HCT116 (cell line): ENCODE results near the gene CCL8.

Source experiments
- CBX3 ChIP-seq: IDR thresholded peaks from 2 replicates; pipeline ENCODE4 v1.6.1; 2012; ENCODE audit warnings: low read depth
- EZH2 ChIP-seq: fragments of 200-600 bp; sonication (generic); IDR thresholded peaks from 2 replicates; pipeline ENCODE4 v1.6.1; 2017; ENCODE audit warnings: antibody characterized with exemption, mixed run types
- POLR2A ChIP-seq: IDR thresholded peaks from 2 replicates; pipeline ENCODE4 v1.7.0; 2011; ENCODE audit warnings: borderline replicate concordance; ENCODE audit not compliant: insufficient read depth, insufficient read length; ENCODE audit errors: extremely low read depth
- POLR2AphosphoS5 ChIP-seq: IDR thresholded peaks from 2 replicates; pipeline ENCODE4 v1.6.1; 2011; ENCODE audit warnings: mild to moderate bottlenecking, low read depth, low read length, moderate library complexity
- SP1 ChIP-seq: IDR thresholded peaks from 2 replicates; pipeline ENCODE4 v1.6.1; 2012; ENCODE audit warnings: low read depth
- TCF7L2 ChIP-seq: IDR thresholded peaks from 2 replicates; pipeline ENCODE4 v1.7.0; 2011; ENCODE audit warnings: borderline replicate concordance, inconsistent platforms; ENCODE audit not compliant: insufficient read depth, insufficient read length; ENCODE audit errors: extremely low read depth
- ZNF274 ChIP-seq: fragments of 200-500 bp; sonication (Bioruptor generic); IDR thresholded peaks from 2 replicates; pipeline ENCODE4 v1.6.1; 2014; ENCODE audit warnings: mild to moderate bottlenecking, low read depth, low read length, inconsistent platforms
- TF ChIP-seq, protein P1 (sequence below), 3 experiments: fragments of 200-600 bp in 1 of 3; sonication (generic) in 1 of 3; IDR thresholded peaks in 2 of 3; conservative IDR thresholded peaks in 1 of 3; 2 replicates each; pipeline ENCODE4 v1.5.1; 2012 to 2017; ENCODE audit warnings: low read depth in 2 of 3, low read length in 2 of 3, antibody characterized with exemption in 1 of 3, borderline replicate concordance in 1 of 3, control low read depth in 1 of 3, mild to moderate bottlenecking in 1 of 3, mixed read lengths in 1 of 3, mixed run types in 1 of 3, moderate library complexity in 1 of 3; ENCODE audit not compliant: insufficient read depth in 1 of 3
- TF ChIP-seq, protein P2 (sequence below): IDR thresholded peaks from 2 replicates; pipeline ENCODE4 v1.6.1; 2012; ENCODE audit warnings: low read depth
- TF ChIP-seq, protein P3 (sequence below): IDR thresholded peaks from 2 replicates; pipeline ENCODE4 v1.6.1; 2012

DNA sequence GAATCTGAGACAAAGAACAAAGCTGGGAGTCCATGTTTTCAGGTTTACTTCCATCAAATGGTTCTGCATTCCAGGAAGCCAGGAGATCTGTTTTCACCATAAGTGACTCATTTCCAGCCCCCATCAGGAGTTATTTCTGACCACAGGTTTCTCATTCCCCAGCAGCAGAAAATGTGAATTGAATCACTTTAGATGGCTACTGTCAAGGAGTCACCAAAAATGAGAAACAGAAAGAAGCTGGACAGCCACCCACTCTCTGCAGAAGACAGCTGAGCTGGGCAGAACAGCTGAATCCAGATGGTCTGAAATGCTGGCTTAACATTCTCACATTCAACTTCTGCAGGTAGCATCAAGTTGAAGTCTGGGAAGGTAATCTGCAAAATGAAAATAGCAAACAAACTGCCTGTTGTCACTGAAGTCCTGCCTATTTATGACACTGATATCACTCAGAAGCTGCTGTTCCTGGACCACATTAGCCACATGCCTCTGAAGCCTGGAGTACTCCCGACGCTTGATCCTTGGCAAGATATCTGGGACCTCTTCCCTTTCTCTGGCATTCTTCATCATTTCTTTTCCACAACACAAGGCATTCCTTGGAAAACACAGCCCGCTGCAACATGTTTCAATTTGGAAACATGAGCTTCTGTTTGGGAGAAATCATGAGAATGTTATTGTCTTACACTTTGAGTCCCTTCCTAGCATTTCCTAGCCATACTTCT is 18.4 kb upstream of the CCL8 start:
- TF ChIP-seq ZNF274 (no peak), POLR2AphosphoS5 (no peak), CBX3 (no peak), SP1 (no peak), POLR2A (no peak), TCF7L2 (no peak), EZH2 (no peak)
- TF ChIP-seq, protein P1, sequence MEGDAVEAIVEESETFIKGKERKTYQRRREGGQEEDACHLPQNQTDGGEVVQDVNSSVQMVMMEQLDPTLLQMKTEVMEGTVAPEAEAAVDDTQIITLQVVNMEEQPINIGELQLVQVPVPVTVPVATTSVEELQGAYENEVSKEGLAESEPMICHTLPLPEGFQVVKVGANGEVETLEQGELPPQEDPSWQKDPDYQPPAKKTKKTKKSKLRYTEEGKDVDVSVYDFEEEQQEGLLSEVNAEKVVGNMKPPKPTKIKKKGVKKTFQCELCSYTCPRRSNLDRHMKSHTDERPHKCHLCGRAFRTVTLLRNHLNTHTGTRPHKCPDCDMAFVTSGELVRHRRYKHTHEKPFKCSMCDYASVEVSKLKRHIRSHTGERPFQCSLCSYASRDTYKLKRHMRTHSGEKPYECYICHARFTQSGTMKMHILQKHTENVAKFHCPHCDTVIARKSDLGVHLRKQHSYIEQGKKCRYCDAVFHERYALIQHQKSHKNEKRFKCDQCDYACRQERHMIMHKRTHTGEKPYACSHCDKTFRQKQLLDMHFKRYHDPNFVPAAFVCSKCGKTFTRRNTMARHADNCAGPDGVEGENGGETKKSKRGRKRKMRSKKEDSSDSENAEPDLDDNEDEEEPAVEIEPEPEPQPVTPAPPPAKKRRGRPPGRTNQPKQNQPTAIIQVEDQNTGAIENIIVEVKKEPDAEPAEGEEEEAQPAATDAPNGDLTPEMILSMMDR (IDR thresholded peaks at IDR 0.05 in 2 of 3, conservative IDR thresholded peaks at IDR 0.05 in 1 of 3; ENCODE audit: borderline replicate concordance in 1 of 3, insufficient read depth in 1 of 3, low read depth in 2 of 3, low read length in 2 of 3) = no peak
- TF ChIP-seq, protein P2, sequence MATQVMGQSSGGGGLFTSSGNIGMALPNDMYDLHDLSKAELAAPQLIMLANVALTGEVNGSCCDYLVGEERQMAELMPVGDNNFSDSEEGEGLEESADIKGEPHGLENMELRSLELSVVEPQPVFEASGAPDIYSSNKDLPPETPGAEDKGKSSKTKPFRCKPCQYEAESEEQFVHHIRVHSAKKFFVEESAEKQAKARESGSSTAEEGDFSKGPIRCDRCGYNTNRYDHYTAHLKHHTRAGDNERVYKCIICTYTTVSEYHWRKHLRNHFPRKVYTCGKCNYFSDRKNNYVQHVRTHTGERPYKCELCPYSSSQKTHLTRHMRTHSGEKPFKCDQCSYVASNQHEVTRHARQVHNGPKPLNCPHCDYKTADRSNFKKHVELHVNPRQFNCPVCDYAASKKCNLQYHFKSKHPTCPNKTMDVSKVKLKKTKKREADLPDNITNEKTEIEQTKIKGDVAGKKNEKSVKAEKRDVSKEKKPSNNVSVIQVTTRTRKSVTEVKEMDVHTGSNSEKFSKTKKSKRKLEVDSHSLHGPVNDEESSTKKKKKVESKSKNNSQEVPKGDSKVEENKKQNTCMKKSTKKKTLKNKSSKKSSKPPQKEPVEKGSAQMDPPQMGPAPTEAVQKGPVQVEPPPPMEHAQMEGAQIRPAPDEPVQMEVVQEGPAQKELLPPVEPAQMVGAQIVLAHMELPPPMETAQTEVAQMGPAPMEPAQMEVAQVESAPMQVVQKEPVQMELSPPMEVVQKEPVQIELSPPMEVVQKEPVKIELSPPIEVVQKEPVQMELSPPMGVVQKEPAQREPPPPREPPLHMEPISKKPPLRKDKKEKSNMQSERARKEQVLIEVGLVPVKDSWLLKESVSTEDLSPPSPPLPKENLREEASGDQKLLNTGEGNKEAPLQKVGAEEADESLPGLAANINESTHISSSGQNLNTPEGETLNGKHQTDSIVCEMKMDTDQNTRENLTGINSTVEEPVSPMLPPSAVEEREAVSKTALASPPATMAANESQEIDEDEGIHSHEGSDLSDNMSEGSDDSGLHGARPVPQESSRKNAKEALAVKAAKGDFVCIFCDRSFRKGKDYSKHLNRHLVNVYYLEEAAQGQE = no peak
- TF ChIP-seq, protein P3, sequence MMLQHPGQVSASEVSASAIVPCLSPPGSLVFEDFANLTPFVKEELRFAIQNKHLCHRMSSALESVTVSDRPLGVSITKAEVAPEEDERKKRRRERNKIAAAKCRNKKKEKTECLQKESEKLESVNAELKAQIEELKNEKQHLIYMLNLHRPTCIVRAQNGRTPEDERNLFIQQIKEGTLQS = no peak
